Kidney capillary endothelial cell (primary cell): ENCODE results near the gene ADARB2.
"Not testable (repeated sequence)": the region's sequence is repeated elsewhere in the genome, so short reads cannot be mapped to it uniquely, and the experiment has no call there.

Experiments used
- DNase-seq: peaks from one replicate; pipeline ENCODE4 v3.0.0-alpha.2; 2018; ENCODE audit warnings: low spot score

Gene ADARB2

DNA sequence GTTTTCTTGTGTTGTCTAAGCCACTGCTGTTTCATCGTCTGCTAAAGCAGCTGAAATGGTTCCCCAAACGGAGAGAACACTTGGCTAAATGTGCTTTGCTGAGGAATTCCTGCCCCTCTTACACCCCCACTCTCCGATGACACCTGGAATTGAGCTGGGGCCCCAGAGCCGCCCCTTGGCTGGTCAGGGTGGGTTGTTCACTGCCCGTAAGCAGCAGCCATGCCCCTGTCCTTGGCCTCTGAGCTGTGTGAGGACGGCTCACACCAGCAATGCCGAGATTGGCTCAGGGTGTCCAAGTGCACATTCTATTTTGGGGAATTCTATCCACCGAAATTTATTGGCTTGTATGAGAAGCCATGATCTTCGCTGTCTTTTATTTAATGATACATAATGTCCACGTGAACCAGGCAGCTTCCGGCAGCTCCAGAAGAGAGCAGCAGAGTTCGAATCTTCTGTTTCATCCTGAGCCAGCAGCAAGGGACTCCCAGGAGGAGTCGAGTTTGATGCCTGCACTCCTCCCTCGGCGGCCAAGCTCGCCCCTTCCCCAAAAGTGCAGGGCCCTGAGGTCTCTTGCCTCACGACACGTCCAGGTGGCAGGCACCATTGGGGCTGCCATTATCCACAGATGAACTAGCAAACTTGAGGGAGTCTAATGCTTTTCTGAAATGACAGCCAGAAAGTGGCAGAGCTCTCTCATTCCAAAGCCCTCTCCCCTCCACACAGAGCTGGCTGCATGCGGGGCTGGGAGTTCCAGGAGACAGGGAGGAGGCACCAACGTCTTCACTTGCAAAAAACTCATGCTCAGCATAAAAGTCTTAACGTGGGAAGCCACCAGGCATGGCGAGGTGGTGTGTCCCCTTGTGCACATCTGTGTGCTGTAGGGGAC, 567.1 kb downstream of the ADARB2 start:
- DNase-seq = no peak

DNA sequence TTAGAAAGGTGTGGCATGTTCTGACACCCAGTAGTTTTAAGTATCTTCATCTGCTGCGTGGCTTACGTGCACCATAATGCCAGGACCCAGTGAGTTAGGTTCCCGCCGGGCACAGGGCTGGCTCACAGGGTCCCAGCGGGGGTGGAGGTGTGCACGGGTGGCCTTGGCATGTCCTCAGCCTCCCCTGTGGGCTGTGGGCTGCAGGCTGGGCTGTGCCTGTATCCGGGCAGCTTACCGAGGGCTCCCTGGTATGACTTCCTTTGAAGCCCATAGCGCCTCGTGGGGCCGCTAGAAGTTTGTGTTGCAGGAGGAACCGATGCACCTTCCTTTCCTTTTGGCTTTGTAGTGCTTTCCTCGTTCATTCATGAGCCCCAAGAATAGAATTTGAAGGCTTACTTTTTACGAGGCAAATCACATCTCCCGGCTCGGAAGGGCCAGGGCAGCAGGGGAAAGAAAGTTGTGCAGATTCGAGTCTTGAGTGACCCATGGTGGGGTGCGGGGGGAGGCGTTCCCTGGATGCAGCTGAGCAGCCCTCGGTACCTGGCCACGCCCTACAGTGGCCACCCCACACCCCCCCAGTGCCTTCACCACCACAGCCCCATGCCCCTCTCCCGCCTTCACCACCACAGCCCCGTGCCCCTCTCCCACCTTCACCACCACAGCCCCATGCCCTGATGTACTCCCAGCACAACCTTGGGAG, 568.0 kb downstream of the ADARB2 start:
- DNase-seq = no peak

DNA sequence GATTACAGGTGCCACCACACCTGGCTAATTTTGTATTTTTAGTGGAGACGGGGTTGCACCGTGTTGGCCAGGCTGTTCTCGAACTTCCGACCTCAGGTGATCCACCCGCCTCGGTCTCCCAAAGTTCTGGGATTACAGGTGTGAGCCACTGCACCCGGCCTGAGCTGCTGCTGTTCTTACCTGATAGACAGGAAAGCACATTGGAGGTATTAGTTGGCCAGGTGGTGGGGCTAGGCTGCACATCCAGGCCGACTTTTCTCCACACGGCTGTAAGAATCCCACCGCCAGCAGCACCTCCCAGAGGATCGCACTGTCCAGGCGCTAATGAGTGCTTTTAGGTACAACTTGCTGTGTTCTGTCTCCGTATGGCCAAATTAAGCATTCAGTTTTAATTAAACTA, 568.6 kb downstream of the ADARB2 start:
- no peak for DNase-seq

DNA sequence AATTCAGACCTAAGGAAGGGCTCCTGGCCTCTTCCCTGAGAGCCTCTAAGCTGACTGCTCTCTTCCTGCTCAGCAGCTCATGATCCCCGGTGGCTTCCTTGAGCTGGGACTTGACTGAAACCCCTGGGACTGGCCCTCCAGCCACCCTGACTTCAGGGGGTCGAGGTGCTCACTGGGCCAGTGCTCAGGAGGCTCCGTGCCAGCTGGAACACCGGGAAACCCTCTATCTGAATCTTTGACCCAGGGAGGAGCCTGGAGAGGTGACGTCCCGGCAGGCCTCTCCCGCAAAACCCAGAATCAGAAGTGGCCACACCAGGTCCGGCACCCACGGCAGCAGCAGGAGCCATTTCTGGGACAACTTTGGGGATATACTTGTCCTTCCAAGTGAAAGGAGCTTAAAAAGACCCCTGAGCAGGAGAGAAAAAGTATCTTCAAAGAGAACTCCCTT, 570.5 kb downstream of the ADARB2 start:
- no peak for DNase-seq

DNA sequence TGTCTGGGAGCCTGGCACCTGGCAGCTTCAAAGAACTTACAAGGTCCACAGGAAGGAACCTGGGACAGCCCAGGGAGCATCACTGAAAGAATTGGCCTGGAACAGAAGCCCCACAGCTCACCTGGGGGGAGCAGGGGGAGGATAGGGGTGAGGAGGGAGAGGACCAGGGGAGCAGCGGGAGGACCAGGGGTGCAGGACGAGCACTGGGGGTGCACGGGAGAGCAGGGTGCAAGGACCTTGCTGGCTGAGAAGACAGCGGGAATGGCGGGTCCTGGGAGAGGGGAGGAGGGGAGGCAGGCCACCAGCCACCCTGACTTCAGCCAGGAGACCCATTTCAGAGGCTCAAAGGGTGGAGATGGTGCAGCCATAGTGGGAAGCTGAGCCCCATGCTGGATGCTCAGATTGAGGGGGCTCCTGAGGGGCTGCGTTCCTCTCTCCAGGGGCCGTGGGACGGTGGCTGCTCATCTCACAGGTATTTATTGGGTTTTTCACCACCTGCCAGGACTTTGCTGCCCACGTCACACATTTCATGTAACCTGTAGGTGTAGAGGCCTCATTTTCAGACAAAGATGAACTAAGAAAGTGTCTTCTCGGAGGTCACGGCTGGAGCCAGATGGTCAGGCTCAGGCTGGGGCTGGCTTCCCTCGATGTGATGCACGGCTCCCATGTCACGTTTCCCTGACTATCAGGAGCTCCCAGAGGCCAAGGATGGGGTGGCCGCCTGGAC, 571.1 kb downstream of the ADARB2 start:
- DNase-seq = no peak

DNA sequence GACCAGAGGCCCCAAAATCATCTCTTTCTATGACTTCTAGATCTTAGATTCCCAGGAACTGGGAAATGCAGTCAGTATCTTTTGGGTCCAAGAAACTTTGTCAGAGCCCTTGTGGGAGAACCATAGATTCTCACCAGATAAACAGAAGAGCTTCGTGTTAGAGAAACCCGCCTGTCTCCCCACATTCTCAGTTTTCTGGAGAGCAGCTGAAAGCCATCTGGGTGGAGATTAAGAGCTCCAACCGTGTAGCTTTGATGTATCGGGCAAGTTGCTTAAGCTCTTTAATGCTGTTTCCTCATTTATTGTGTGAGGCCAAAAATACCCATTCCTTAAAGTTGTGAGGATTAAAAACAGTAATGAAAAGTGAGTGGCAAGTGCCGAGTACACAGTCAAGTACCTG, 573.5 kb downstream of the ADARB2 start:
- no peak for DNase-seq

DNA sequence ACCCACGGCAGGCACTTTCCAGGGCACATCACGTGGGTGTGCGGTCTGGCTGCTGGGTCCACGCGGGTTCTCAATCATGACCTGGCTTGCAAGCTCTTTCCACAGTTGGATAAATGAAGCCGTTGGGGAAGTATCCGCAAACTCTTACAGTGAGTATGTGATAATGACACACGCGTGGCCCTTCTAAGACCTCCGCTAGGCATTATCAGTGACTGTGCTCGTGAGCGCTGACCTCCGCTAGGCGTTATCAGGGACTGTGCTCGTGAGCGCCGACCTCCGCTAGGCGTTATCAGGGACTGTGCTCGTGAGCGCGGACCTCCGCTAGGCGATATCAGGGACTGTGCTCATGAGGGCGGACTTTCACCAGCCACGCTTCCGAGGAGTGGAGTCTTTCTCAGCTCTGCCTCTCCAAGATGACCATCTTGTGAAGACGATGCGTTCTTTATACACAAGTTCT, 574.1 kb downstream of the ADARB2 start:
- DNase-seq = no peak

DNA sequence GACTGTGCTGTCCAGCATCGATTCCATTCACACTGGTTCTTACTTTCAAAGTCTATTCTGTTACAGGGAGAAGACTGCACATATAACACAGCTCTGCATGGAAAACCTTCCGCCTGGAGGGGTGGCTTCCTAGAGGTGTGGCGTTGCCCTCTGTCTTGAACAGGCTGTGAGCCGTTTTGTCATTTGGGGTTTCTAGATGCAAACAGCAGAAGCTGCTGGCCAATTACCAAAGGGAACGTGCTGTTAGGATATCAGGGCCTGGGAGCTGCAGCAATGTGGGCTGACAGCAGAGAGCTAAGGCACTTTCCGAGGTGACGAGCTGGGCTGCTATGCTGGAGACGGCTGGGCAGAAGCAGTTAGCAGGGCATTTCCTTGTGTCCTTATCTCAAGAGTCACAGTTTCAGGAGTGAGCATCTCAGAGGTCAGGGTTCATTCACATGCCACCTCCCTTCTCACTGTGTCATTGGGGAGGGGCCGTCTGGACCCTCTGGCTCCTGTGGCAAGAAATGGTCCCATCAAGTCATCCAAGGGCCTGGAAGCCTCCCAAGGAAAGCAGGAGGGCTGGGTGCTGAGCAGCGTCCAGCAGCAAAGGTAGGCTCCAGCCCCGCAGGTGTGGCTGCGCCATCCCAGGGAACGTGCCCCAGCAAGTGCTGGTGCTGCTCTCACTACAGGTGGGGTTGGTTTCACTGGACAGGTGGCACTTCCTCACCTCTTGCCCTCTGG, 574.7 kb downstream of the ADARB2 start:
- DNase-seq = no peak

DNA sequence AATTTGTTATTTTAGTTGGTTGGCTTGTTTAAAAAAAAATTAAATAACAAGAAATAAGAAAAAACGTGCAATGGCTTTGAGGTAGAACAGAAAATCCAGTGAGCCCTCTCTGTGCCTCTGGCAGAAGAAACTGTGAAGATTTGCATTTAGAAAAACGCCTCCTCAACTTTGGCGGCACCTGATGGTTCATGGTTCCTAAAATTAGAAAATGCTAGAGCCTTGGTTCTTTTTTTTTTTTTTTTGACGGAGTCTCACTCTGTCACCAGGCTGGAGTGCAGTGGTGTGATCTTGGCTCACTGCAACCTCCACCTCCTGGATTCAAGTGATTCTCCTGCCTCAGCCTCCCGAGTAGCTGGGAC, 576.0 kb downstream of the ADARB2 start:
- not testable (repeated sequence) for DNase-seq

DNA sequence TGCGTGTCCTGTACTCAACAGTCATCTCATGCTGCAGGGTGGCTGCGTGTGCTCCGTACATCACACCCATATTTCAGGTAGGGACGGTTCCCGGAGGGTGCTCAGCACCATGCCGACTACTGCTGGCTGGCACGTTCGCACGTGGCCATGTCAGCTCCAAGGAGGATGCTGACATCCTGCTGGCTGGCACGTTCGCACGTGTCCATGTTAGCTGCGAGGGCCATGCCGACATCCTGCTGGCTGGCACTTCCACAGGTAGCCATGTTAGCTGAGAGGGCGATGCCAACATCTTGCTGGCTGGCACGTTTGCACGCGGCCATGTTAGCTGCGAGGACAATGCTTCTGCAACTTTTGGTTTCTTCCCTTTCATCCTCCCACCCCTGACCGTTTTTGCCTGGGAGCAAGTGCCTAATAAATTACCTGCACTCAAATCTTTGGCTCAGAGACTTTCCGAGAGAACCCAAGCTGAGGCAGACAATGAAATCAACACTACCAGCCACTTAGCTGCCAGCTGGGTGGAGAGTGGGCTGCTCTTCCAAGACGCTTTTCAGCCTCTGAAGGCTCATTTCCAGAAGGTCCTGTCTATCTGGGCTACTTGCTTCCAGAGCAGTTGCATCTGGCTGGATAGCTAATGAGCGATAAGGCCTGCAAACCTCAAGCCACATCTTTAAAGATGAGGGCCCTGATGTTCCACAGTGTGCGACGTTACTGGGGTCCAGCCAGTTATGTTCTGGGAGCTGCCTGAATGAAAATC, 576.6 kb downstream of the ADARB2 start:
- no peak for DNase-seq

DNA sequence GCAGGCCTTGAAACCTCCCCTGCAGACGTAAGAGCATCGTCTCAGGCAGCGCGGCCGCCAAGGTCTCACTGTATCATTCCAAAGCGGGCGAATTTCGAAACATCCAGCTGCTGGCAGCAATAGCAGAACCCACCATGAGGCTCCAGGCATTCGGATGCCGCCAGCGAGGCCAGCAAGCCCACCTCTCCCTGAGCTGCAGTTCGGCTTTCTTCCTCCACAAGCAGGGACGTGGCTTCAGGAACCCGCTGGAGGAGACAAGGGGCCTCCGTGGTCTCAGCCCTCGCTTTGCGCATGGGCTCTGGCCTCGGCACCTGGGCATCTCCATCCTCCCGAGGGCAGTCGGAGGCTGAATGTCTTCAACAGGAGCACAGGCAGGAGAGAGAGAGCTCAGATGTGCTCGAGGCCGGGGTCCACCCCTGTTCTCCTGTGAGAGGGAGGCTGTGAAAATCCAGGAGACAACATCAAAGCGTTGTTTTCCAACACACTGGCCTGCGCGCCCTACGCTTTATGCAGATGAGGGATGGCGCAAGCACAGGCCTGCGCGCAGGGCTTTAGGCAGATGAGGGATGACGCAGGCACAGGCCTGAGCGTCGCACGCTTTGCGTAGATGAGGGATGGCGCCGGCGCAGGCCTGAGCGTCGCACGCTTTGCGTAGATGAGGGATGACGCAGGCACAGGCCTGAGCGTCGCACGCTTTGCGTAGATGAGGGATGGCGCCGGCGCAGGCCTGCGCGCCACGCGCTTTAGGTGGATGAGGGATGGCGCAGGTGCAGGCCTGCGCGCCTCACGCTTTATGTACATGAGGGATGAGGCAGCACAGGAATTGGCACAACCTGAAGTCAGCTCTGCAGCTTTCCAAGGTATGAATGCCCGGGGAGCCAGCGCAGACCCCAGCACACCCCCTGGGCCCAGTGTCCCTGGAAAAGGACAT, 577.9 kb downstream of the ADARB2 start:
- DNase-seq = no peak

DNA sequence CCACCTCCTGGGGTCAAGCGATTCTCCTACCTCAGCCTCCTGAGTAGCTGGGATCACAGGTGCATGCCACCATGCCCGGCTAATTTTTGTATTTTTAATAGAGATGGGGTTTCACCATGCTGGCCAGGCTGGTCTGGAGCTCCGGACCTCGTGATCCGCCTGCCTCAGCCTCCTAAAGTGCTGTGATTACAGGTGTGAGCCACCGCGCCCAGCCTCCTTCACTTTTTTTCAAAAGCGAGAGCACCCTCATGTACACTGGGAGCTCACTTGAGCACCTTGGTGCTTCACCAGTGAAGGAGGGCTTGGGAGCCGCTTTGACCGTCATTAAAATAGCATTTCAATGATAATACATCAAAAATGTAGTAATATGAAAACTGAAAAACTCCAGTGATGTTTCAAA, 578.8 kb downstream of the ADARB2 start:
- DNase-seq = not testable (repeated sequence)

DNA sequence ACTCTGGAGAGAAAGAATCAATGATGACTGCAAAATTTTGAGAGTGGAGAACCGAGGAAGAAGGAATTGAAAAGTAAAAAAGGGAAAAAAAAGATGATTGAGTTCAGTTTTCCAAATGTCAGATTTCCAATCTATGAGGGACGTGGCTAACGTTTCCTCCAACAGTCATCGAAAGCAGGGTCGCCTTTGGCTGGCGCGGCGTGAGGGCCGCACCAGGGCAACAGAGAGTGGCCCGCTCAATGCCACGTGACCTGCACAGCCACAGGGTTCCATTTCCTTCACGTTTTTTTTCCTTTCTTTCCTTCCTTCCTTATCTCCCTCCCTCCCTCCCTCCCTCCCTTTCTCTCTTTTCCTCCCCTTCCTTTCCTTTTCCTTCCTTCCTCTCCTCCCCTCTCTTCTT, 579.3 kb downstream of the ADARB2 start:
- DNase-seq = no peak

DNA sequence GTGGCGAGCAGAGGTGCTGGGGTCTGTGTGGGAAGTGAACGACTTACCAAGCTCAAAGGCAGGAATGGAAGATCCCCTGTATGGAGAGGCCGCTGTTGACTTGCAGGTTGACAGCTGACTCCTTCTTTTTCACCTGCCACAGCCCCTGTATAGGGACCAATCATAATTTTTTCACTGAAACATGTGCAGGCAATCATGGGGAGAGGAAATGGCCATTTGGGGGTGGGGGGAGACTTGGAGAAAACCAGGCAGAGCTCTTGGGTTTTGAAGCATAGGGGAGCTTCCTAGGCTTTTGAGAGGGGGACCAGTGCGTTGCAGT, 579.8 kb downstream of the ADARB2 start:
- DNase-seq = no peak

DNA sequence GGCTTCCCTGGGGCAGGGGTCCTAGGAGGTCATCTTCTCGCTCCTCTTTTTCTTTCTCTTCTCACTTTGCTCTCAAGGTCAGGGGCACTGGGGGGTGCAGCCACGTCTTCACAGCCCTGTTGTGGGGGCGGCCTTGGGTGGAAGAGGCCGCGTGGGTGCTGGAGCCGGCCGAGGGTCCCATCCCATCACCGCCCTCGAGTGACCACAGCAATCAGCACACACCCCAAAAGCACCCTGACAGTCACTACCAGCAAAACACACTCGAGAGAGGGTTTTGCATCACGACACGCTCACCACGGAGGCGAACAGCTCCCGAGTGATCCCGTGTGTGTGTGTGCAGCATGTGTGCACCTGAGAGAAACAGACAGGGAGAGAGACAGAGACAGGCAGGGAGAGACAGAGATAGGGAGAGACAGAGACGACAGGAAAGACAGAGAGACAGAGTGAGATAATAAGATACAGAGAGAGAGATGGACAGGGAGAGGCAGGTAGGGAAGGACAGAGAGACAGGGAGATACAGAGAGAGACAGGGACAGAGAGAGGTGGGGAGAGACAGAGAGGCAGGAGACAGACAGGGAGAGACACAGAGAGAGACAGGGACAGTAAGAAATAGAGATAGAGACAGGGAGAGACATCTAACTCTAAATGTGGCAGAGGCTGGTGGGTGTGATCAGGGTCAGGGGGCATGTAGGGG, 580.3 kb downstream of the ADARB2 start:
- no peak for DNase-seq

DNA sequence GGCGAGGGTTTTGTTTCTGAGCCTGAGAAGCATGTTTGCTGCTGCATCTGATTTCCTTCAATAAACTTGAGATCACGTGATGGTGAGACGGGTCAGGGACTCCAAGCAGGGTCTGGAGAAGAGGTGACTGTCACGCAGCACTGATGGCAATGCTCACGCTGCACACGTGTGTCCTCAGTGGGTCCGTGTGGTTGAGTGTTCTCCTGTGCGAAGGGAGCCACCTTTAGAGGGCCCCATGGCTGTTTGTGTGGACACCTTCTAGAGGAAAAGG, 580.8 kb downstream of the ADARB2 start:
- DNase-seq = no peak

DNA sequence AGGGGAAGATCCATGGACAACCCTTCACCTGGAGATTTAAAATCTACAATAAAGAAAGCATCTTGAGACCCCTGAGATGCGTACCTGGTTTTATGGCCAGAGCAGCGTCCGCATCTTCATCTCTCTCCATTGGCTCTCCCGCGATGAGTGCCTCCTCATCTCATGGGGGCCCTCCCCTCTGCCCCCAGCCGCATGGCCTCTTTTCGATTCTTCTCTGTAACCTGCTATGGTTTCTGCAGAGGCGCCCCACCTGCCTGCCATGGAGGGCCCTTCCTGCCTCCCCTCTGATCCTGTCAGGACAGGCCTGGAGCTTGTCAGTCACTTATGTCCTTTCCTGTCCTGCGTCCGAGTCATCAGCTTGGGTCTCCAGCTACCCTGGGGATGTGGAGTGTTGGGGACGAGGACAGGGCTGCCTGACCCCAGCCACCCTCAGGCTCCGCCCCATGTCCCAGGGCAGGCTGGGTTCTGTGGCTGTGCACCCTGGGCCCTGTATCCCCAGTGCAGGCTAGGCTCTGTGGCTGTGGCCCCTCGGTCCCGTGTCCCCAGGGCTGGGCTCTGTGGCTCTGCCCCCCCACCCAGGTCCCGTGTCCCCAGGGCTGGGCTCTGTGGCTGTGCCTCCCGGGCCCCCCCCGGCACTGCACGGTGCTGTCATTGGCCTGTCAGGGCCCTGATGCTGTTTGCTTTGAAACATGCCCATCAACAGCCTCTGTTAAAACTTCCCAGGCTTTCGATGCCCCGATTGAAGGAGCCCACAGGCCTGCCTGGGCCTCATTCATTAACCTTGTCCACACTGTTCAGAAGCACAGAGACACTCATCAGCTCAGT, 581.3 kb downstream of the ADARB2 start:
- DNase-seq = no peak

DNA sequence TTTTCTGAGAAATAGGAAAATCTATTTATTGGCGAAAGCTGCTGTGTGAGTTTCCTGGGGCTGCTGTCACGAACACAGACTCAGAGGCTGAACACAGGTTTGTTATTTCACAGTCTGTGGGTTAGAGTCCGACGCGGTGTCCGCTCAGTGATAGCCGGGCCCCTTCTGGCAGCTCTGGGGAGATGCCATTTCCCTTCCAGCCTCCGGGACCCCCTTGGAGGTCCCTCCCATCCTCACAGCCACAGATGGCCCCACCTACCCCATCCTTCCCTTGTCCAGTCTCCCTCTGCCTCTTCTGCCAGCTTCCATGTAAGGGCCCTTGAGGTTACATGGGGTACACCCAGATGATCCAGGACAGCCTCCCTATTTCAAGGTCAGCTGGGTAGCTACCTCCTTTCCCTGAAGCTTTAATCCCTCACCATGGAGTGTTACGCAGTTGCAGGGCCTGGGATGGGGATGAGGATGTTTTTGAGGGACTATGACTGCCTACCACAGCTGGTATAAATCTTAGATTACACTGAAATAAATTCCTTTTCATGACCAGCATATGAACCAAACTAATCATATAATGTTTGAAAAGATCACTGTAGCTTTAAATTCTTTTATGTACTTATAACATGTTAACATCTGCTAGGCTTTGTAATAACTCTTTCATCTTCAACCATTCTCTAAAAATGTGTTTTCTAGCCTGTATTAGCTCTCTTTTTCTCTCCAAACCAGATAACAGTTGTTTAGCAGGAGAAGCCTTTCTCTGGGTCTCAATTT, 582.6 kb downstream of the ADARB2 start:
- DNase-seq = no peak
